HEK293 (cell line): ENCODE results near the gene ZNF200.

Experiments used
- EGR2 ChIP-seq: fragments of 450-650 bp; formaldehyde crosslinking; IDR thresholded peaks from 2 replicates; pipeline ENCODE4 v1.5.1; 2016; ENCODE audit warnings: low read depth, missing biosample characterization, missing genetic modification characterization
- GLI4 ChIP-seq: fragments of 450-650 bp; formaldehyde crosslinking; IDR thresholded peaks from 2 replicates; pipeline ENCODE4 v1.5.1; 2016; ENCODE audit warnings: missing biosample characterization, missing genetic modification characterization
- KLF16 ChIP-seq: fragments of 450-650 bp; formaldehyde crosslinking; IDR thresholded peaks from 2 replicates; pipeline ENCODE4 v1.5.1; 2017; ENCODE audit warnings: missing biosample characterization, missing genetic modification characterization
- SP3 ChIP-seq: fragments of 450-650 bp; formaldehyde crosslinking; IDR thresholded peaks from 2 replicates; pipeline ENCODE4 v1.5.1; 2016; ENCODE audit warnings: missing biosample characterization, missing genetic modification characterization
- ZBTB1 ChIP-seq: fragments of 450-650 bp; formaldehyde crosslinking; IDR thresholded peaks from 2 replicates; pipeline ENCODE4 v1.5.1; 2016; ENCODE audit warnings: missing biosample characterization, missing genetic modification characterization
- ZBTB8A ChIP-seq: fragments of 450-650 bp; formaldehyde crosslinking; IDR thresholded peaks from 2 replicates; pipeline ENCODE4 v1.5.1; 2016; ENCODE audit warnings: missing biosample characterization, missing genetic modification characterization
- ZFP69B ChIP-seq: fragments of 450-650 bp; formaldehyde crosslinking; IDR thresholded peaks from 2 replicates; pipeline ENCODE4 v1.5.1; 2016; ENCODE audit warnings: missing biosample characterization, missing genetic modification characterization
- ZIC2 ChIP-seq: fragments of 450-650 bp; formaldehyde crosslinking; IDR thresholded peaks from 2 replicates; pipeline ENCODE4 v1.5.1; 2016; ENCODE audit warnings: missing biosample characterization, missing genetic modification characterization
- ZNF114 ChIP-seq: fragments of 450-650 bp; formaldehyde crosslinking; IDR thresholded peaks from 2 replicates; pipeline ENCODE4 v1.5.0; 2017; ENCODE audit warnings: missing biosample characterization, missing genetic modification characterization
- ZNF19 ChIP-seq: fragments of 450-650 bp; formaldehyde crosslinking; IDR thresholded peaks from 2 replicates; pipeline ENCODE4; 2016; ENCODE audit warnings: missing biosample characterization, missing genetic modification characterization, low read depth
- ZNF223 ChIP-seq: fragments of 450-650 bp; formaldehyde crosslinking; IDR thresholded peaks from 2 replicates; pipeline ENCODE4 v1.5.1; 2016; ENCODE audit warnings: missing biosample characterization, missing genetic modification characterization
- ZNF354C ChIP-seq: fragments of 450-650 bp; formaldehyde crosslinking; IDR thresholded peaks from 2 replicates; pipeline ENCODE4 v1.5.1; 2016; ENCODE audit warnings: missing biosample characterization, missing genetic modification characterization, low read depth, borderline replicate concordance
- ZNF423 ChIP-seq: fragments of 450-650 bp; formaldehyde crosslinking; IDR thresholded peaks from 2 replicates; pipeline ENCODE4 v1.5.1; 2016; ENCODE audit warnings: missing biosample characterization, missing genetic modification characterization
- ZNF433 ChIP-seq: fragments of 450-650 bp; formaldehyde crosslinking; IDR thresholded peaks from 2 replicates; pipeline ENCODE4 v1.5.1; 2016; ENCODE audit warnings: missing biosample characterization, missing genetic modification characterization, low read depth
- ZNF48 ChIP-seq: fragments of 450-650 bp; formaldehyde crosslinking; IDR thresholded peaks from 2 replicates; pipeline ENCODE4 v1.5.1; 2016; ENCODE audit warnings: missing biosample characterization, missing genetic modification characterization
- ZNF549 ChIP-seq: fragments of 450-650 bp; IDR thresholded peaks from 2 replicates; pipeline ENCODE4 v1.5.1; 2018; ENCODE audit warnings: missing biosample characterization, missing genetic modification characterization, mild to moderate bottlenecking, inconsistent platforms, moderate library complexity
- ZNF560 ChIP-seq: fragments of 450-650 bp; formaldehyde crosslinking; IDR thresholded peaks from 2 replicates; pipeline ENCODE4 v1.5.1; 2017; ENCODE audit warnings: missing biosample characterization, missing genetic modification characterization, borderline replicate concordance
- ZNF626 ChIP-seq: fragments of 450-650 bp; sonication (Bioruptor Pico); formaldehyde crosslinking; IDR thresholded peaks from 2 replicates; pipeline ENCODE4 v1.5.1; 2018; ENCODE audit warnings: missing biosample characterization, missing genetic modification characterization, inconsistent platforms
- ZNF654 ChIP-seq: fragments of 450-650 bp; formaldehyde crosslinking; IDR thresholded peaks from 2 replicates; pipeline ENCODE4 v1.5.1; 2016; ENCODE audit warnings: low read depth, missing biosample characterization, missing genetic modification characterization
- ZNF658 ChIP-seq: fragments of 450-650 bp; formaldehyde crosslinking; IDR thresholded peaks from 2 replicates; pipeline ENCODE4; 2016; ENCODE audit warnings: missing biosample characterization, missing genetic modification characterization
- ZNF747 ChIP-seq: fragments of 450-650 bp; formaldehyde crosslinking; IDR thresholded peaks from 2 replicates; pipeline ENCODE4 v1.5.1; 2016; ENCODE audit warnings: missing biosample characterization, missing genetic modification characterization
- ZNF830 ChIP-seq: fragments of 450-650 bp; IDR thresholded peaks from 2 replicates; pipeline ENCODE4 v1.5.0; 2018; ENCODE audit warnings: missing biosample characterization, missing genetic modification characterization, low read depth, mild to moderate bottlenecking, moderate library complexity
- TF ChIP-seq, protein P1 (sequence below): fragments of 450-650 bp; formaldehyde crosslinking; IDR thresholded peaks from 2 replicates; pipeline ENCODE4; 2016; ENCODE audit warnings: missing biosample characterization, missing genetic modification characterization
- TF ChIP-seq, protein P2 (sequence below): fragments of 450-650 bp; IDR thresholded peaks from 2 replicates; pipeline ENCODE4 v1.5.1; 2018; ENCODE audit warnings: missing biosample characterization, missing genetic modification characterization
- TF ChIP-seq, protein P3 (sequence below): sonication (generic); formaldehyde crosslinking; IDR thresholded peaks from 2 replicates; pipeline ENCODE4 v1.8.1; 2022; ENCODE audit warnings: mild to moderate bottlenecking, moderate library complexity, missing genetic modification reagents
- TF ChIP-seq, protein P4 (sequence below): fragments of 450-650 bp; formaldehyde crosslinking; IDR thresholded peaks from 2 replicates; pipeline ENCODE4 v1.5.1; 2016; ENCODE audit warnings: missing biosample characterization, missing genetic modification characterization, borderline replicate concordance
- TF ChIP-seq, protein P5 (sequence below): fragments of 450-650 bp; formaldehyde crosslinking; IDR thresholded peaks from 2 replicates; pipeline ENCODE4 v1.5.1; 2016; ENCODE audit warnings: missing biosample characterization, missing genetic modification characterization
- TF ChIP-seq, protein P6 (sequence below): fragments of 450-650 bp; formaldehyde crosslinking; IDR thresholded peaks from 2 replicates; pipeline ENCODE4 v1.5.1; 2017; ENCODE audit warnings: missing biosample characterization, missing genetic modification characterization
- TF ChIP-seq, protein P7 (sequence below): fragments of 450-650 bp; formaldehyde crosslinking; conservative IDR thresholded peaks from 2 replicates; pipeline ENCODE4 v1.5.1; 2016; ENCODE audit warnings: low read depth, missing biosample characterization, missing genetic modification characterization

ZNF200 gene

DNA sequence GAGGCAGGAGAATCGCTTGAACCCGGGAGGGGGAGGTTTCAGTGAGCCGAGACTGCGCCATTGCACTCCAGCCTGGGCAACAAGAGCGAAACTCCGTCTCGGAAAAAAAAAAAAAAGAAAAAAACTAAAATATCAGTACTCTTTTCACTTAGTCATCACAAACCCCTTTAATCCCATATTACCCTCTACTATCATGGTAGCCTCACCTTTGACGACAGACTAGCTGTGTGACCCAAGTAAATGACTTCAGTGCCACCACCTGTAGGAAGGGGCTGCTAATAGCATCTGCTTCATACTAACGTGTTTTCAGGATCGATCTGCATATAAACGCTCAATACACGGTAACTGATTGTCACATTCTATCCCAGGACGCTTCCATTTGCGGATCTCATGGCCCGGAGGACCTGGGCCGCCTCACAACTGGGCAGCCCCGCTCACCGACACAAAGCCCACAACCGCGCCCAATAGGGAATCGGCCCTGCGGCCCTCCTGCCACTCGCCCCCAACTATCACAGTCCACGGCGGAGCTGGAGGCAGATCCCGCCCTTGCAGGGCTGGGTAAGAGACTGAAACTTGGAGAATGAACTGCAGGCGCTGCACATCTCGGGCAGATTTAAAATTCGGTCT lies 47.3 kb upstream of the ZNF200 start (continued):
- TF ChIP-seq, protein P1, sequence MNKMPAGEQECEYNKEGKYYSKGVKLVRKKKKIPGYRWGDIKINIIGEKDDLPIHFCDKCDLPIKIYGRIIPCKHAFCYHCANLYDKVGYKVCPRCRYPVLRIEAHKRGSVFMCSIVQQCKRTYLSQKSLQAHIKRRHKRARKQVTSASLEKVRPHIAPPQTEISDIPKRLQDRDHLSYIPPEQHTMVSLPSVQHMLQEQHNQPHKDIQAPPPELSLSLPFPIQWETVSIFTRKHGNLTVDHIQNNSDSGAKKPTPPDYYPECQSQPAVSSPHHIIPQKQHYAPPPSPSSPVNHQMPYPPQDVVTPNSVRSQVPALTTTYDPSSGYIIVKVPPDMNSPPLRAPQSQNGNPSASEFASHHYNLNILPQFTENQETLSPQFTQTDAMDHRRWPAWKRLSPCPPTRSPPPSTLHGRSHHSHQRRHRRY (tag by site-specific recombination), result no peak
- TF ChIP-seq GLI4 (tag by site-specific recombination), result no peak
- no peak for TF ChIP-seq ZNF354C (tag by site-specific recombination)
- no peak for TF ChIP-seq ZNF626
- TF ChIP-seq, protein P2, sequence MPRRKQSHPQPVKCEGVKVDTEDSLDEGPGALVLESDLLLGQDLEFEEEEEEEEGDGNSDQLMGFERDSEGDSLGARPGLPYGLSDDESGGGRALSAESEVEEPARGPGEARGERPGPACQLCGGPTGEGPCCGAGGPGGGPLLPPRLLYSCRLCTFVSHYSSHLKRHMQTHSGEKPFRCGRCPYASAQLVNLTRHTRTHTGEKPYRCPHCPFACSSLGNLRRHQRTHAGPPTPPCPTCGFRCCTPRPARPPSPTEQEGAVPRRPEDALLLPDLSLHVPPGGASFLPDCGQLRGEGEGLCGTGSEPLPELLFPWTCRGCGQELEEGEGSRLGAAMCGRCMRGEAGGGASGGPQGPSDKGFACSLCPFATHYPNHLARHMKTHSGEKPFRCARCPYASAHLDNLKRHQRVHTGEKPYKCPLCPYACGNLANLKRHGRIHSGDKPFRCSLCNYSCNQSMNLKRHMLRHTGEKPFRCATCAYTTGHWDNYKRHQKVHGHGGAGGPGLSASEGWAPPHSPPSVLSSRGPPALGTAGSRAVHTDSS (tag by site-specific recombination), result no peak
- TF ChIP-seq, protein P3, sequence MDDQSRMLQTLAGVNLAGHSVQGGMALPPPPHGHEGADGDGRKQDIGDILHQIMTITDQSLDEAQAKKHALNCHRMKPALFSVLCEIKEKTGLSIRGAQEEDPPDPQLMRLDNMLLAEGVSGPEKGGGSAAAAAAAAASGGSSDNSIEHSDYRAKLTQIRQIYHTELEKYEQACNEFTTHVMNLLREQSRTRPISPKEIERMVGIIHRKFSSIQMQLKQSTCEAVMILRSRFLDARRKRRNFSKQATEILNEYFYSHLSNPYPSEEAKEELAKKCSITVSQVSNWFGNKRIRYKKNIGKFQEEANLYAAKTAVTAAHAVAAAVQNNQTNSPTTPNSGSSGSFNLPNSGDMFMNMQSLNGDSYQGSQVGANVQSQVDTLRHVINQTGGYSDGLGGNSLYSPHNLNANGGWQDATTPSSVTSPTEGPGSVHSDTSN (CRISPR knock-in tag), result no peak
- TF ChIP-seq, protein P4, sequence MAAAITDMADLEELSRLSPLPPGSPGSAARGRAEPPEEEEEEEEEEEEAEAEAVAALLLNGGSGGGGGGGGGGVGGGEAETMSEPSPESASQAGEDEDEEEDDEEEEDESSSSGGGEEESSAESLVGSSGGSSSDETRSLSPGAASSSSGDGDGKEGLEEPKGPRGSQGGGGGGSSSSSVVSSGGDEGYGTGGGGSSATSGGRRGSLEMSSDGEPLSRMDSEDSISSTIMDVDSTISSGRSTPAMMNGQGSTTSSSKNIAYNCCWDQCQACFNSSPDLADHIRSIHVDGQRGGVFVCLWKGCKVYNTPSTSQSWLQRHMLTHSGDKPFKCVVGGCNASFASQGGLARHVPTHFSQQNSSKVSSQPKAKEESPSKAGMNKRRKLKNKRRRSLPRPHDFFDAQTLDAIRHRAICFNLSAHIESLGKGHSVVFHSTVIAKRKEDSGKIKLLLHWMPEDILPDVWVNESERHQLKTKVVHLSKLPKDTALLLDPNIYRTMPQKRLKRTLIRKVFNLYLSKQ (tag by site-specific recombination), result no peak
- TF ChIP-seq ZFP69B (tag by site-specific recombination), result no peak
- no peak for TF ChIP-seq ZNF433 (tag by site-specific recombination)
- TF ChIP-seq ZBTB8A, result peak; percentile 95
- no peak for TF ChIP-seq ZNF19 (tag by site-specific recombination)
- no peak for TF ChIP-seq ZNF654 (tag by site-specific recombination)
- TF ChIP-seq, protein P5, sequence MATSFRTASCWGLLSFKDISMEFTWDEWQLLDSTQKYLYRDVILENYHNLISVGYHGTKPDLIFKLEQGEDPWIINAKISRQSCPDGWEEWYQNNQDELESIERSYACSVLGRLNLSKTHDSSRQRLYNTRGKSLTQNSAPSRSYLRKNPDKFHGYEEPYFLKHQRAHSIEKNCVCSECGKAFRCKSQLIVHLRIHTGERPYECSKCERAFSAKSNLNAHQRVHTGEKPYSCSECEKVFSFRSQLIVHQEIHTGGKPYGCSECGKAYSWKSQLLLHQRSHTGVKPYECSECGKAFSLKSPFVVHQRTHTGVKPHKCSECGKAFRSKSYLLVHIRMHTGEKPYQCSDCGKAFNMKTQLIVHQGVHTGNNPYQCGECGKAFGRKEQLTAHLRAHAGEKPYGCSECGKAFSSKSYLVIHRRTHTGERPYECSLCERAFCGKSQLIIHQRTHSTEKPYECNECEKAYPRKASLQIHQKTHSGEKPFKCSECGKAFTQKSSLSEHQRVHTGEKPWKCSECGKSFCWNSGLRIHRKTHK, result no peak
- TF ChIP-seq ZNF830 (tag by site-specific recombination), result no peak
- TF ChIP-seq, protein P6, sequence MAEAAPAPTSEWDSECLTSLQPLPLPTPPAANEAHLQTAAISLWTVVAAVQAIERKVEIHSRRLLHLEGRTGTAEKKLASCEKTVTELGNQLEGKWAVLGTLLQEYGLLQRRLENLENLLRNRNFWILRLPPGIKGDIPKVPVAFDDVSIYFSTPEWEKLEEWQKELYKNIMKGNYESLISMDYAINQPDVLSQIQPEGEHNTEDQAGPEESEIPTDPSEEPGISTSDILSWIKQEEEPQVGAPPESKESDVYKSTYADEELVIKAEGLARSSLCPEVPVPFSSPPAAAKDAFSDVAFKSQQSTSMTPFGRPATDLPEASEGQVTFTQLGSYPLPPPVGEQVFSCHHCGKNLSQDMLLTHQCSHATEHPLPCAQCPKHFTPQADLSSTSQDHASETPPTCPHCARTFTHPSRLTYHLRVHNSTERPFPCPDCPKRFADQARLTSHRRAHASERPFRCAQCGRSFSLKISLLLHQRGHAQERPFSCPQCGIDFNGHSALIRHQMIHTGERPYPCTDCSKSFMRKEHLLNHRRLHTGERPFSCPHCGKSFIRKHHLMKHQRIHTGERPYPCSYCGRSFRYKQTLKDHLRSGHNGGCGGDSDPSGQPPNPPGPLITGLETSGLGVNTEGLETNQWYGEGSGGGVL (tag by site-specific recombination), result no peak
- TF ChIP-seq ZNF549 (tag by site-specific recombination), result no peak
- no peak; the same call in 1 of the 2 replicates for TF ChIP-seq KLF16 (tag by site-specific recombination)
- TF ChIP-seq, protein P7, sequence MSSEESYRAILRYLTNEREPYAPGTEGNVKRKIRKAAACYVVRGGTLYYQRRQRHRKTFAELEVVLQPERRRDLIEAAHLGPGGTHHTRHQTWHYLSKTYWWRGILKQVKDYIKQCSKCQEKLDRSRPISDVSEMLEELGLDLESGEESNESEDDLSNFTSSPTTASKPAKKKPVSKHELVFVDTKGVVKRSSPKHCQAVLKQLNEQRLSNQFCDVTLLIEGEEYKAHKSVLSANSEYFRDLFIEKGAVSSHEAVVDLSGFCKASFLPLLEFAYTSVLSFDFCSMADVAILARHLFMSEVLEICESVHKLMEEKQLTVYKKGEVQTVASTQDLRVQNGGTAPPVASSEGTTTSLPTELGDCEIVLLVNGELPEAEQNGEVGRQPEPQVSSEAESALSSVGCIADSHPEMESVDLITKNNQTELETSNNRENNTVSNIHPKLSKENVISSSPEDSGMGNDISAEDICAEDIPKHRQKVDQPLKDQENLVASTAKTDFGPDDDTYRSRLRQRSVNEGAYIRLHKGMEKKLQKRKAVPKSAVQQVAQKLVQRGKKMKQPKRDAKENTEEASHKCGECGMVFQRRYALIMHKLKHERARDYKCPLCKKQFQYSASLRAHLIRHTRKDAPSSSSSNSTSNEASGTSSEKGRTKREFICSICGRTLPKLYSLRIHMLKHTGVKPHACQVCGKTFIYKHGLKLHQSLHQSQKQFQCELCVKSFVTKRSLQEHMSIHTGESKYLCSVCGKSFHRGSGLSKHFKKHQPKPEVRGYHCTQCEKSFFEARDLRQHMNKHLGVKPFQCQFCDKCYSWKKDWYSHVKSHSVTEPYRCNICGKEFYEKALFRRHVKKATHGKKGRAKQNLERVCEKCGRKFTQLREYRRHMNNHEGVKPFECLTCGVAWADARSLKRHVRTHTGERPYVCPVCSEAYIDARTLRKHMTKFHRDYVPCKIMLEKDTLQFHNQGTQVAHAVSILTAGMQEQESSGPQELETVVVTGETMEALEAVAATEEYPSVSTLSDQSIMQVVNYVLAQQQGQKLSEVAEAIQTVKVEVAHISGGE, result no peak
- no peak for TF ChIP-seq ZNF223 (tag by site-specific recombination)
- peak; percentile 76; the same call in 1 of the 2 replicates for TF ChIP-seq ZIC2 (tag by site-specific recombination)
- no peak for TF ChIP-seq ZNF560 (tag by site-specific recombination)
- no peak for TF ChIP-seq ZNF658
- TF ChIP-seq ZNF114 (tag by site-specific recombination), result no peak
- TF ChIP-seq SP3, result no peak
- no peak for TF ChIP-seq ZNF747 (tag by site-specific recombination)
- TF ChIP-seq ZBTB1, result no peak
- peak; percentile 26; the same call in 1 of the 2 replicates for TF ChIP-seq EGR2 (tag by site-specific recombination)
- no peak for TF ChIP-seq ZNF48
- TF ChIP-seq ZNF423 (tag by site-specific recombination), result no peak
